Measurements from ENCODE around the gene PHF14. TPM values are rescaled to one million over a fixed set of nuclear protein-coding genes. Genes with fewer than 3 reads are reported as not detected.

PHF14 gene
- total RNA-seq, 1 experiment from 2014 or later: 50.8 TPM

DNA sequence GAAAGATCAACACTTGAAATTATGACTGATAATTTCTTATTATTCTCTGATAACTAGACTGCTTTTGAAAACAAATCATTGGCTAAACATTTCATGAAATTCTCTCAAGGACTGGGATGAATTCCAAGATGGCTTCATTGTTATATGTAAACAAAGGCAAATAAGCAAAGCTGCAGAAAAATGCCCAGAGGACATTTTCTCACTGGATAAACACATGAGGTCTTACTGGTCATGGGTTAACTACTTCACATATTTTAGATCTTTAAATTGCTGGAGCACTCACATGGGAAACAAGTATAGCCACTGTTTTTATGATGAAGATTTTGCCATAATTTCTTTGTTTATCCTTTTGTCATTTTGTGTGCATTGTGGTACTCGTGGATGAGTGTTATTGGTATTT lies 239.1 kb downstream of the PHF14 start:
- H3K4me3 Mint-ChIP-seq: no peak overlapping the region
- H3K27ac ChIP-seq (ENCODE audit: insufficient read length, low read depth, low read length): no peak overlapping the region
- TF ChIP-seq CTCF (conservative IDR thresholded peaks at IDR 0.05): no peak
- 0 out of 4 replicates have a peak, but pooled peaks cover 0 to 3% of the 10 kb centered on the region in 2 experiments for H3K4me1 Mint-ChIP-seq
- no peak for DNase-seq
- no peak overlapping the region for H3K9ac ChIP-seq (ENCODE audit: extremely low read depth, insufficient read length, low read length)
- H3K9me3 Mint-ChIP-seq: no peaks in the 10 kb centered on the region; a peak in 1 of 5 replicates
- no peaks in the 10 kb centered on the region for H3K79me1 ChIP-seq (ENCODE audit: insufficient read depth, low read depth, low read length, poor library complexity, severe bottlenecking)
- no peak overlapping the region for H3K56ac ChIP-seq (ENCODE audit: insufficient read length, low read depth, low read length)
- no peak overlapping the region for H3K23ac ChIP-seq (ENCODE audit: insufficient read length, low read depth, low read length)
- no peak overlapping the region for H2BK15ac ChIP-seq (ENCODE audit: low read depth, low read length)
- H4K5ac ChIP-seq (ENCODE audit: insufficient read length, low read depth, low read length): no peak overlapping the region
- no peak overlapping the region for H2BK5ac ChIP-seq (ENCODE audit: insufficient read length, low read length)
- H3K79me2 ChIP-seq (ENCODE audit: insufficient read depth, low read length): no peaks in the 10 kb centered on the region
- H3K27ac Mint-ChIP-seq: no peak overlapping the region
- no peak overlapping the region for H3K14ac ChIP-seq (ENCODE audit: insufficient read depth, low read length)
- H3K4me1 ChIP-seq (ENCODE audit: insufficient read depth, low read length): no peaks in the 10 kb centered on the region
- H2BK120ac ChIP-seq (ENCODE audit: low read depth, low read length, poor library complexity, severe bottlenecking): no peak overlapping the region
- no peaks in the 10 kb centered on the region for H3K23me2 ChIP-seq (ENCODE audit: insufficient read length, low read depth, low read length, poor library complexity, severe bottlenecking)
- no peak overlapping the region for H3T11ph ChIP-seq (ENCODE audit: low read length)
- no peak overlapping the region for H3K4me2 ChIP-seq (ENCODE audit: insufficient read depth, insufficient read length, low read length)
- H4K91ac ChIP-seq (ENCODE audit: insufficient read length, low read depth, low read length): no peak overlapping the region
- H3K36me3 Mint-ChIP-seq (ENCODE audit: insufficient read depth in 1 of 3, low read depth in 3 of 3): no peaks in the 10 kb centered on the region
- H2BK20ac ChIP-seq (ENCODE audit: low read depth, low read length, poor library complexity, severe bottlenecking): no peak overlapping the region
- WGBS (ENCODE audit: extremely low coverage, insufficient read length, low lambda C conversion rate): no CpG with 5 or more reads among the region's 1 CpG
- H3K9me3 ChIP-seq (ENCODE audit: control insufficient read depth, low read depth, low read length): no peaks in the 10 kb centered on the region
- no peak overlapping the region for H2AFZ ChIP-seq (ENCODE audit: low read length)
- H2AK5ac ChIP-seq (ENCODE audit: insufficient read length, low read length): no peak overlapping the region
- H2BK12ac ChIP-seq (ENCODE audit: insufficient read length, low read depth, low read length): no peak overlapping the region
- H3K27me3 Mint-ChIP-seq (ENCODE audit: low read depth): no peaks in the 10 kb centered on the region; the same call in 1 of the 2 replicates
- H3K18ac ChIP-seq (ENCODE audit: insufficient read length, low read depth, low read length): no peak overlapping the region
- no peak overlapping the region for H3K4ac ChIP-seq (ENCODE audit: low read depth, low read length)
- no peaks in the 10 kb centered on the region for H3K27me3 ChIP-seq (ENCODE audit: insufficient read depth, low read length)
- no peaks in the 10 kb centered on the region for H4K20me1 ChIP-seq (ENCODE audit: control insufficient read depth, insufficient read depth, insufficient read length)
- H4K8ac ChIP-seq (replicated peaks; ENCODE audit: insufficient read length, low read depth, low read length): no peak overlapping the region

All from H9 (cell line).